Stomach (tissue), 9 donors: ENCODE results near the gene SUPT3H. TPM values are rescaled to one million over a fixed set of nuclear protein-coding genes. Genes with fewer than 3 reads are reported as not detected.

Experiments used
- DNase-seq, 2 donors: peaks; one replicate each; pipeline versions ENCODE4 v3.0.0 to v3.0.0-alpha.2; 2013 to 2019
- H3K27ac ChIP-seq, 5 donors: fragments of 200-600 bp in 4 of 5; sonication (generic) in 4 of 5; one replicate each; pipeline ENCODE4 v1.5.1; 2013 to 2019; ENCODE audit warnings: mild to moderate bottlenecking in 1 of 5, moderate library complexity in 1 of 5
- H3K27me3 ChIP-seq, 3 donors: fragments of 200-600 bp; sonication (generic); one replicate each; pipeline ENCODE4 v1.5.1; 2017 to 2019; ENCODE audit warnings: mixed run types in 1 of 3
- H3K36me3 ChIP-seq, 4 donors: fragments of 200-600 bp; sonication (generic); 1 replicate in 3 of 4; 2 replicates in 1 of 4; pipeline ENCODE4 v1.5.1; 2016 to 2019
- H3K4me1 ChIP-seq, 4 donors: fragments of 200-600 bp; sonication (generic); one replicate each; pipeline ENCODE4 v1.5.1; 2016 to 2019
- H3K4me3 ChIP-seq, 4 donors: fragments of 200-600 bp; sonication (generic) in 3 of 4; one replicate each; pipeline ENCODE4 v1.5.1; 2016 to 2019; ENCODE audit warnings: mild to moderate bottlenecking in 1 of 4
- H3K9me3 ChIP-seq, 4 donors: fragments of 200-600 bp; sonication (generic); one replicate each; pipeline ENCODE4 v1.5.1; 2016 to 2019
- CTCF ChIP-seq, 7 experiments: fragments of 450-650 bp in 4 of 7; fragments of 200-600 bp in 3 of 7; sonication (generic) in 3 of 7; IDR thresholded peaks; one replicate each; pipeline ENCODE4 v1.5.1; 2016 to 2019; ENCODE audit warnings: antibody characterized with exemption in 7 of 7, control low read depth in 2 of 7, mild to moderate bottlenecking in 1 of 7
- EP300 ChIP-seq: sonication (generic); formaldehyde crosslinking; IDR thresholded peaks from one replicate; pipeline ENCODE4 v1.6.1; 2017; ENCODE audit warnings: antibody characterized with exemption
- POLR2A ChIP-seq, 4 donors: fragments of 450-650 bp; IDR thresholded peaks; one replicate each; pipeline ENCODE4 v1.6.1; 2016; ENCODE audit warnings: antibody characterized with exemption in 4 of 4, control low read depth in 2 of 4, mild to moderate bottlenecking in 1 of 4, moderate library complexity in 1 of 4
- POLR2AphosphoS5 ChIP-seq, 3 donors: sonication (generic); formaldehyde crosslinking; IDR thresholded peaks; one replicate each; pipeline ENCODE4 v1.6.1; 2016; ENCODE audit warnings: antibody characterized with exemption in 3 of 3
- WGBS, 5 donors: extraction: QIAGEN DNeasy Blood & Tissue Kit in 3 of 5; methylation state at CpG; one replicate each; pipeline versions ENCODE4 v1.1.5 to v1.1.7; 2013 to 2018; 5-methylcytosine and 5-hydroxymethylcytosine counted together
- intact Hi-C: fragments of 100-400 bp; cut with DNase I; formaldehyde crosslinking; loops from one replicate; pipeline ENCODE4 v1.15.1; 2023; ENCODE audit warnings: low total_unique reads
- polyA plus RNA-seq, 3 donors: library from polyadenylated mRNA; stranded (reverse); fragments of 200-250 nt; gene quantifications; one replicate each; pipeline ENCODE4 v1.2.3, GENCODE V29; 2013
- total RNA-seq, 5 donors: library from RNA; depleted of rRNA; stranded (reverse); fragments of >200 nt; gene quantifications; one replicate each; pipeline versions ENCODE4 v1.1.0 to v1.2.3, GENCODE V29; 2014 to 2016
- donor health status: healthy with polysubstance abuse.
- donor health status: Bipolar disorder and iron deficiency.
- donor health status: healthy.

SUPT3H gene
- total and polyA plus RNA-seq, 8 donors: 0.29 to 16.2 (median 4.0) TPM; not detected in 1

GRCh38 chr6:44969446-44970185 is 408.1 kb downstream of the SUPT3H start:
- WGBS, 5 donors: 71 to 90% (median 80%) methylated on average over 4 of the region's 4 CpGs
- H3K9me3 ChIP-seq: peaks cover 0 to 16% (median 6%) of the 10 kb centered on the region in 4 donors
- H3K27ac ChIP-seq: no peak overlapping the region
- intact Hi-C loops: no loop called here
- H3K27me3 ChIP-seq: no peaks in the 10 kb centered on the region
- H3K36me3 ChIP-seq: no peaks in the 10 kb centered on the region
- no peak for TF ChIP-seq EP300
- TF ChIP-seq CTCF (IDR thresholded peaks at IDR 0.05): no peak
- no peak for TF ChIP-seq POLR2AphosphoS5 (IDR thresholded peaks at IDR 0.05)
- no peak for TF ChIP-seq POLR2A (IDR thresholded peaks at IDR 0.05)
- H3K4me1 ChIP-seq: no peaks in the 10 kb centered on the region
- H3K4me3 ChIP-seq: no peak overlapping the region
- DNase-seq: no peak

GRCh38 chr6:44967481-44967880 is 410.3 kb downstream of the SUPT3H start:
- no peaks in the 10 kb centered on the region for H3K4me1 ChIP-seq
- DNase-seq: no peak
- WGBS, 5 donors: 80 to 98% (median 95%) methylated on average over 1 of the region's 1 CpG
- no peaks in the 10 kb centered on the region for H3K27me3 ChIP-seq
- TF ChIP-seq CTCF (IDR thresholded peaks at IDR 0.05) (no peak), POLR2A (IDR thresholded peaks at IDR 0.05) (no peak), EP300 (no peak), POLR2AphosphoS5 (IDR thresholded peaks at IDR 0.05) (no peak)
- H3K27ac ChIP-seq: no peak overlapping the region
- H3K9me3 ChIP-seq: peaks cover 0 to 7% (median 2%) of the 10 kb centered on the region in 4 donors
- H3K36me3 ChIP-seq: no peaks in the 10 kb centered on the region
- intact Hi-C loops: no loop called here
- no peak overlapping the region for H3K4me3 ChIP-seq

GRCh38 chr6:44966449-44967092 is 411.2 kb downstream of the SUPT3H start:
- 52 to 63% (median 59%) methylated on average over 2 of the region's 2 CpGs for WGBS, 5 donors
- TF ChIP-seq EP300 (no peak), CTCF (IDR thresholded peaks at IDR 0.05) (no peak), POLR2AphosphoS5 (IDR thresholded peaks at IDR 0.05) (no peak), POLR2A (IDR thresholded peaks at IDR 0.05) (no peak)
- DNase-seq: no peak

GRCh38 chr6:44965708-44966107 is 412.0 kb downstream of the SUPT3H start:
- Histone ChIP-seq H3K4me3 (no peak overlapping the region), H3K9me3 (no peaks in the 10 kb centered on the region), H3K36me3 (no peaks in the 10 kb centered on the region), H3K27me3 (no peaks in the 10 kb centered on the region), H3K27ac (no peak overlapping the region), H3K4me1 (no peaks in the 10 kb centered on the region)
- TF ChIP-seq POLR2AphosphoS5 (IDR thresholded peaks at IDR 0.05) (no peak), POLR2A (IDR thresholded peaks at IDR 0.05) (no peak), EP300 (no peak), CTCF (IDR thresholded peaks at IDR 0.05) (no peak)
- WGBS, 5 donors: 92 to 98% (median 97%) methylated on average over 4 of the region's 4 CpGs
- intact Hi-C loops: no loop called here
- DNase-seq: no peak

More at GRCh38 chr6:44966449-44967092, 411.2 kb downstream of the SUPT3H start:
- Histone ChIP-seq H3K27ac (no peak overlapping the region), H3K4me1 (no peaks in the 10 kb centered on the region), H3K27me3 (no peaks in the 10 kb centered on the region), H3K4me3 (no peak overlapping the region), H3K9me3 (no peaks in the 10 kb centered on the region), H3K36me3 (no peaks in the 10 kb centered on the region)
- intact Hi-C loops: no loop called here
